Stimulated activated effector memory CD8-positive, alpha-beta T cell treated with anti-CD3 and anti-CD28 coated beads, Interleukin-12 subunit alpha, Interleukin-12 subunit beta, amount 100 ng/mL, for 72 hours (primary cell): Measurements from ENCODE around the gene SLC49A3.

Experiments used
- ATAC-seq: fragments of 150-1000 bp; cut with Tn5 transposase; 2 replicates; pipeline ENCODE4 v1.10.0; 2021
- DNase-seq, 2 donors: peaks; one replicate each; pipeline ENCODE4 v3.0.0; 2021 to 2022; ENCODE audit warnings: low spot score in 2 of 2
- H3K27ac Mint-ChIP-seq: one replicate; pipeline ENCODE4 v1.8.0; 2022; ENCODE audit warnings: mild to moderate bottlenecking, mixed read lengths
- H3K36me3 Mint-ChIP-seq: one replicate; pipeline ENCODE4 v1.8.0; 2022; ENCODE audit warnings: mild to moderate bottlenecking, mixed read lengths
- H3K4me1 Mint-ChIP-seq: one replicate; pipeline ENCODE4 v1.8.0; 2022; ENCODE audit warnings: mixed read lengths
- H3K4me3 Mint-ChIP-seq: one replicate; pipeline ENCODE4 v1.8.0; 2022; ENCODE audit warnings: mild to moderate bottlenecking, mixed read lengths
- H3K9me3 Mint-ChIP-seq: one replicate; pipeline ENCODE4 v1.8.0; 2022; ENCODE audit warnings: mixed read lengths

The SLC49A3 gene

GRCh38 chr4:632926-633325, 56.0 kb downstream of the SLC49A3 start:
- Mint-ChIP-seq H3K9me3 (no peaks in the 10 kb centered on the region), H3K27ac (no peak overlapping the region), H3K36me3 (no peaks in the 10 kb centered on the region), H3K4me1 (no peaks in the 10 kb centered on the region), H3K4me3 (no peak overlapping the region)
- no peak for DNase-seq
- no peak for ATAC-seq

- H3K4me3 Mint-ChIP-seq = no peak overlapping the region
- no peaks in the 10 kb centered on the region for H3K9me3 Mint-ChIP-seq
- no peaks in the 10 kb centered on the region for H3K4me1 Mint-ChIP-seq
- no peak for ATAC-seq
- H3K36me3 Mint-ChIP-seq = no peaks in the 10 kb centered on the region
- no peak overlapping the region for H3K27ac Mint-ChIP-seq
- DNase-seq = no peak
Observed at GRCh38 chr4:632196-632790, 56.7 kb downstream of the SLC49A3 start.
